ENCODE data around the gene GPR146.

Gene GPR146

GRCh38 chr7:1101563-1102431 is 57.5 kb downstream of the GPR146 start:
- Histone ChIP-seq H3K79me2 (ENCODE audit: control insufficient read depth, low read length) (peaks cover 59% of the 10 kb centered on the region), H3K27me3 (ENCODE audit: control insufficient read depth, low read length) (no peaks in the 10 kb centered on the region), H3K27ac (ENCODE audit: low read depth, low read length) (no peak overlapping the region), H3K4me2 (ENCODE audit: low read length) (no peak overlapping the region), H3K4me3 (ENCODE audit: low read length) (no peak overlapping the region), H3K9me3 (ENCODE audit: control insufficient read depth, insufficient read depth, low read length) (no peaks in the 10 kb centered on the region), H3K9me2 (replicated peaks; ENCODE audit: control insufficient read depth, low read length) (no peaks in the 10 kb centered on the region), H3K36me3 (ENCODE audit: control insufficient read depth, low read length) (peaks cover 16% of the 10 kb centered on the region), H3F3A (ENCODE audit: control insufficient read depth, insufficient read depth) (peaks cover 13% of the 10 kb centered on the region; the same call in 1 of the 2 replicates), H4K20me1 (ENCODE audit: control insufficient read depth, insufficient read depth, low read depth, low read length) (no peaks in the 10 kb centered on the region), H3K4me1 (ENCODE audit: control insufficient read depth, low read length) (peaks cover 51% of the 10 kb centered on the region)
- no peak for TF ChIP-seq CTCF (IDR thresholded peaks at IDR 0.05; ENCODE audit: low read depth, low read length, poor library complexity, severe bottlenecking)
- TF ChIP-seq EZH2phosphoT487 (IDR thresholded peaks at IDR 0.05; ENCODE audit: borderline replicate concordance, low read length) = no peak

- H3K9me2 ChIP-seq (replicated peaks; ENCODE audit: control insufficient read depth, low read length) = no peaks in the 10 kb centered on the region
- H3K4me2 ChIP-seq (ENCODE audit: low read length) = peak overlapping the region; percentile 80
- H3K36me3 ChIP-seq (ENCODE audit: control insufficient read depth, low read length) = peaks cover 13% of the 10 kb centered on the region
- TF ChIP-seq CTCF (IDR thresholded peaks at IDR 0.05; ENCODE audit: low read depth, low read length, poor library complexity, severe bottlenecking) (no peak), EZH2phosphoT487 (IDR thresholded peaks at IDR 0.05; ENCODE audit: borderline replicate concordance, low read length) (no peak)
- no peaks in the 10 kb centered on the region for H3K27me3 ChIP-seq (ENCODE audit: control insufficient read depth, low read length)
- peaks cover 55% of the 10 kb centered on the region for H3K79me2 ChIP-seq (ENCODE audit: control insufficient read depth, low read length)
- peaks cover 57% of the 10 kb centered on the region for H3K4me1 ChIP-seq (ENCODE audit: control insufficient read depth, low read length)
- H3K4me3 ChIP-seq (ENCODE audit: low read length) = peak overlapping the region; percentile 56
- no peaks in the 10 kb centered on the region for H3K9me3 ChIP-seq (ENCODE audit: control insufficient read depth, insufficient read depth, low read length)
- H3K27ac ChIP-seq (ENCODE audit: low read depth, low read length) = no peak overlapping the region
- H3F3A ChIP-seq (ENCODE audit: control insufficient read depth, insufficient read depth) = peaks cover 13% of the 10 kb centered on the region; the same call in 1 of the 2 replicates
- H4K20me1 ChIP-seq (ENCODE audit: control insufficient read depth, insufficient read depth, low read depth, low read length) = no peaks in the 10 kb centered on the region
Observed at GRCh38 chr7:1103009-1103788, 58.9 kb downstream of the GPR146 start.

- Histone ChIP-seq H3F3A (ENCODE audit: control insufficient read depth, insufficient read depth) (peaks cover 13% of the 10 kb centered on the region; the same call in 1 of the 2 replicates), H3K79me2 (ENCODE audit: control insufficient read depth, low read length) (peaks cover 55% of the 10 kb centered on the region), H3K27ac (ENCODE audit: low read depth, low read length) (0 out of 2 replicates have a peak overlapping the region, but pooled peaks have one; percentile 63), H3K36me3 (ENCODE audit: control insufficient read depth, low read length) (peaks cover 8% of the 10 kb centered on the region), H4K20me1 (ENCODE audit: control insufficient read depth, insufficient read depth, low read depth, low read length) (no peaks in the 10 kb centered on the region), H3K4me3 (ENCODE audit: low read length) (peak overlapping the region; percentile 56), H3K9me3 (ENCODE audit: control insufficient read depth, insufficient read depth, low read length) (no peaks in the 10 kb centered on the region), H3K27me3 (ENCODE audit: control insufficient read depth, low read length) (no peaks in the 10 kb centered on the region), H3K4me2 (ENCODE audit: low read length) (peak overlapping the region; percentile 80), H3K4me1 (ENCODE audit: control insufficient read depth, low read length) (peaks cover 50% of the 10 kb centered on the region), H3K9me2 (replicated peaks; ENCODE audit: control insufficient read depth, low read length) (no peaks in the 10 kb centered on the region)
- TF ChIP-seq CTCF (IDR thresholded peaks at IDR 0.05; ENCODE audit: low read depth, low read length, poor library complexity, severe bottlenecking) = no peak
- TF ChIP-seq EZH2phosphoT487 (IDR thresholded peaks at IDR 0.05; ENCODE audit: borderline replicate concordance, low read length) = no peak
Observed at GRCh38 chr7:1103789-1104515, 59.6 kb downstream of the GPR146 start.
